Mammary epithelial cell (primary cell): ENCODE measurements around the gene ZBTB20.

ENCODE experiments used
- EZH2 ChIP-seq: IDR thresholded peaks from 2 replicates; pipeline ENCODE4 v1.6.1; 2012; ENCODE audit warnings: low read length, inconsistent platforms, borderline replicate concordance
- TF ChIP-seq, protein P1 (sequence below), 2 donors: IDR thresholded peaks in 1 of 2; conservative IDR thresholded peaks in 1 of 2; 2 replicates each; pipeline ENCODE4 v1.5.1; 2011 to 2012; ENCODE audit warnings: inconsistent platforms in 2 of 2, low read length in 2 of 2, mild to moderate bottlenecking in 2 of 2, control low read depth in 1 of 2, low read depth in 1 of 2; ENCODE audit not compliant: insufficient read depth in 1 of 2; ENCODE audit errors: extremely low read depth in 1 of 2

DNA sequence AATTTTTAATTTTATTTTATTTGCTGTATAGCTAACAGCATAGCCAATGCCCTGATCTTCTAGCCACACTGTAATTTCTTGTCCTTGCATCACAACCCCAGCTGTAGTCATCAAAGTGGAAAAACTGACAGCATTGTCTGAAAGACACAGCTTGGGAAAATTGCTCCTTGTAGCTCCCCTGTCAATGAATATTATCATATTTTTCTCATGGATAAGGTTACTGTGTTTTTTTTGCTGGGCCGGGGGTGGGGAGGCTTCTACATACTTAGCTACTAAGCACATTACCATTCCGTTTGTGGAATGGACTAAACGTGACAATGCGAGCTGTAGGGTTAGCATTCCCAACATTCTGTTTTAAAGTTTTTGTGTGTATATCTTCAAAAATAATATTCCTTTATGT, 472.0 kb downstream of the ZBTB20 start:
- TF ChIP-seq, protein P1, sequence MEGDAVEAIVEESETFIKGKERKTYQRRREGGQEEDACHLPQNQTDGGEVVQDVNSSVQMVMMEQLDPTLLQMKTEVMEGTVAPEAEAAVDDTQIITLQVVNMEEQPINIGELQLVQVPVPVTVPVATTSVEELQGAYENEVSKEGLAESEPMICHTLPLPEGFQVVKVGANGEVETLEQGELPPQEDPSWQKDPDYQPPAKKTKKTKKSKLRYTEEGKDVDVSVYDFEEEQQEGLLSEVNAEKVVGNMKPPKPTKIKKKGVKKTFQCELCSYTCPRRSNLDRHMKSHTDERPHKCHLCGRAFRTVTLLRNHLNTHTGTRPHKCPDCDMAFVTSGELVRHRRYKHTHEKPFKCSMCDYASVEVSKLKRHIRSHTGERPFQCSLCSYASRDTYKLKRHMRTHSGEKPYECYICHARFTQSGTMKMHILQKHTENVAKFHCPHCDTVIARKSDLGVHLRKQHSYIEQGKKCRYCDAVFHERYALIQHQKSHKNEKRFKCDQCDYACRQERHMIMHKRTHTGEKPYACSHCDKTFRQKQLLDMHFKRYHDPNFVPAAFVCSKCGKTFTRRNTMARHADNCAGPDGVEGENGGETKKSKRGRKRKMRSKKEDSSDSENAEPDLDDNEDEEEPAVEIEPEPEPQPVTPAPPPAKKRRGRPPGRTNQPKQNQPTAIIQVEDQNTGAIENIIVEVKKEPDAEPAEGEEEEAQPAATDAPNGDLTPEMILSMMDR (conservative IDR thresholded peaks at IDR 0.05 in 1 of 2, IDR thresholded peaks at IDR 0.05 in 1 of 2; ENCODE audit: extremely low read depth in 1 of 2, insufficient read depth in 1 of 2, low read depth in 1 of 2, low read length in 2 of 2): no peak
- no peak for TF ChIP-seq EZH2
